Measurements from ENCODE around the gene SIDT1.

DNA sequence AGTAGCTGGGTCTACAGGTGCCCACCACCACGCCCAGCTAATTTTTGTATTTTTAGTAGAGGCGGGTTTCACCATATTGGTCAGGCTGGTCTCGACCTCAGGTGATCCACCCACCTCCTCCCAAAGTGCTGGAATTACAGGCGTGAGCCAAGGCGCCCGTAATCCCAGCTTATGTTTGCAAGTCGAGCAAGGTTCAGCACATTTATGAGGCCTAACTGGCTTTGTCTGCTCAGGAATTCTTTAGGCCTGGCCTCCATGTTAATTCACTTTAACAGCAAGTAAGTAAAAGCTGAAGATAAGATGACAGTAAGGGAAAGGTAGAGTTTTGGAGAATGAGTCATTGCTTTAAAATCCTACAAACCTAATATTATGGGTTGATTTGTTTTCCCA, 24.6 kb downstream of the SIDT1 start:
- TF ChIP-seq GABPB1 (CRISPR knock-in tag; IDR thresholded peaks at IDR 0.05) (no peak), CTCF (IDR thresholded peaks at IDR 0.05) (no peak)
- TF ChIP-seq, protein P1, sequence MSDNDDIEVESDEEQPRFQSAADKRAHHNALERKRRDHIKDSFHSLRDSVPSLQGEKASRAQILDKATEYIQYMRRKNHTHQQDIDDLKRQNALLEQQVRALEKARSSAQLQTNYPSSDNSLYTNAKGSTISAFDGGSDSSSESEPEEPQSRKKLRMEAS (CRISPR knock-in tag; IDR thresholded peaks at IDR 0.05): no peak
